ENCODE measurements around the gene GZMB.

DNA sequence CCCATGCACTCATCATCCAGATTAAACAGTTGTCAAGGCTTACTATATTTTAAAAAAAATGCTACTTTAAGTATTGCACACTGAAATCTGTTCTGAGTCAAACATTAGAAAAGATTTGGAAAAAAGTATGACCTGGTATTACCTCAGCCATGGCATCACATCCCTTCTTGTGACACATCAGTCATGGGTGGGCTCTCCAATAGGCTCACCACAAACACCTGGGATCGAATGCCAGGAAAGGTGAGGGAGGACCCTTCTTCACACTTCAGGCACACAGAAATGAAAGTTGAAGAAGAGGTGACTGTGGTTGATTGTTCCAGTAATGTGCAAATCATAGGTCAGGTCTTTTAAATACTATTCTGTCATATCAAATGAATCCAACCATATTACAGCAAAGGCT is 36.6 kb upstream of the GZMB start:
- TF ChIP-seq CTCF (conservative IDR thresholded peaks at IDR 0.05; ENCODE audit: low read length) (no peak), EZH2phosphoT487 (IDR thresholded peaks at IDR 0.05; ENCODE audit: borderline replicate concordance, low read depth, low read length) (no peak)

Data from OCI-LY7 (cell line).